NCI-H524 (cell line): ENCODE results near the gene C13orf46.

Experiments
- DNase-seq, 2 experiments: peaks; one replicate each; lab custom pipeline; 2025; lab: John Stamatoyannopoulos, UW

The C13orf46 gene

GRCh38 chr13:113954046-113954835 is 19.6 kb downstream of the C13orf46 start:
- DNase-seq: no peak

- DNase-seq: no peak
Measured at GRCh38 chr13:113953561-113953960, 20.3 kb downstream of the C13orf46 start.

GRCh38 chr13:113952983-113953520 is 20.8 kb downstream of the C13orf46 start:
- no peak for DNase-seq

GRCh38 chr13:113952151-113952982 is 21.5 kb downstream of the C13orf46 start:
- DNase-seq: no peak

- DNase-seq: peak; percentile 27 to 55
Measured at GRCh38 chr13:113951246-113951999, 22.5 kb downstream of the C13orf46 start.

GRCh38 chr13:113950451-113951245 is 23.2 kb downstream of the C13orf46 start:
- no peak for DNase-seq

- no peak for DNase-seq
Measured at GRCh38 chr13:113949546-113949945, 24.3 kb downstream of the C13orf46 start.

GRCh38 chr13:113948034-113948742 is 25.7 kb downstream of the C13orf46 start:
- no peak for DNase-seq

- peak; percentile 3 to 19 for DNase-seq
Measured at GRCh38 chr13:113947311-113948033, 26.4 kb downstream of the C13orf46 start.

- no peak for DNase-seq
Measured at GRCh38 chr13:113946409-113947181, 27.3 kb downstream of the C13orf46 start.

- no peak for DNase-seq
Measured at GRCh38 chr13:113945857-113946408, 27.9 kb downstream of the C13orf46 start.

GRCh38 chr13:113943821-113944565 is 29.9 kb downstream of the C13orf46 start:
- DNase-seq: no peak

- no peak for DNase-seq
Measured at GRCh38 chr13:113942591-113943103, 31.2 kb downstream of the C13orf46 start.

- no peak for DNase-seq
Measured at GRCh38 chr13:113941571-113942191, 32.2 kb downstream of the C13orf46 start.

- no peak for DNase-seq
Measured at GRCh38 chr13:113939944-113940297, 34.0 kb downstream of the C13orf46 start.

GRCh38 chr13:113939129-113939943 is 34.5 kb downstream of the C13orf46 start:
- no peak for DNase-seq

GRCh38 chr13:113938716-113939115 is 35.2 kb downstream of the C13orf46 start:
- DNase-seq: no peak
